WTC11 (cell line): ENCODE results near the gene PEX26. TPM values are rescaled to one million over a fixed set of nuclear protein-coding genes. Genes with fewer than 3 reads are reported as not detected.
A peak's percentile ranks its signal among the peaks of the same experiment; 100 is the strongest.
"Not testable (repeated sequence)": the region's sequence is repeated elsewhere in the genome, so short reads cannot be mapped to it uniquely, and the experiment has no call there.

Experiments used
- ATAC-seq: fragments of 200-7000 bp; cut with Tn5 transposase; 2 replicates; pipeline ENCODE4 v1.10.0; 2021; ENCODE audit warnings: mild to moderate bottlenecking, moderate library complexity
- CTCF ChIA-PET: fragments of 300-600 bp; sonication (Branson Sonifier 250); formaldehyde crosslinking; loops from one replicate; lab custom pipeline; 2021; ENCODE audit warnings: antibody characterized with exemption; lab: Charles Lee
- POLR2A ChIA-PET: fragments of 350-600 bp; sonication (Branson Sonifier 250); formaldehyde crosslinking; loops from one replicate; lab custom pipeline; 2021; ENCODE audit warnings: antibody characterized with exemption; lab: Charles Lee
- DNase-seq: peaks from one replicate; pipeline ENCODE4 v3.0.0; 2021; ENCODE audit warnings: low spot score
- H3K27ac Mint-ChIP-seq: 2 replicates; pipeline ENCODE4 v1.8.0; 2021; ENCODE audit warnings: mixed read lengths
- H3K27me3 Mint-ChIP-seq: 2 replicates; pipeline ENCODE4 v1.8.0; 2021; ENCODE audit warnings: low read depth, mild to moderate bottlenecking, moderate library complexity, mixed read lengths
- H3K36me3 Mint-ChIP-seq: 2 replicates; pipeline ENCODE4 v1.8.0; 2021; ENCODE audit warnings: mixed read lengths
- H3K4me1 Mint-ChIP-seq: 2 replicates; pipeline ENCODE4 v1.8.0; 2022; ENCODE audit warnings: mixed read lengths
- H3K4me3 Mint-ChIP-seq: 2 replicates; pipeline ENCODE4 v1.8.0; 2021; ENCODE audit warnings: mild to moderate bottlenecking, moderate library complexity, mixed read lengths
- H3K9me3 Mint-ChIP-seq: 2 replicates; pipeline ENCODE4 v1.8.0; 2021; ENCODE audit warnings: mixed read lengths
- AR ChIP-seq: fragments of 250-450 bp; sonication (Bioruptor Pico); IDR thresholded peaks from 2 replicates; pipeline ENCODE4 v1.9.0; 2021; ENCODE audit warnings: mild to moderate bottlenecking
- CREM ChIP-seq: sonication (generic); formaldehyde crosslinking; IDR thresholded peaks from 2 replicates; pipeline ENCODE4 v1.8.1; 2022; ENCODE audit warnings: mild to moderate bottlenecking, missing genetic modification reagents, moderate library complexity
- CTCF ChIP-seq: fragments of 200-600 bp; IDR thresholded peaks from 2 replicates; pipeline ENCODE4 v1.8.0; 2022; ENCODE audit warnings: antibody characterized with exemption
- E2F4 ChIP-seq: sonication (generic); formaldehyde crosslinking; IDR thresholded peaks from 2 replicates; pipeline ENCODE4 v1.8.1; 2022; ENCODE audit warnings: low read depth, mild to moderate bottlenecking, moderate library complexity, missing genetic modification reagents, borderline replicate concordance
- E2F5 ChIP-seq: sonication (generic); formaldehyde crosslinking; IDR thresholded peaks from 2 replicates; pipeline ENCODE4 v1.8.1; 2022; ENCODE audit warnings: mild to moderate bottlenecking, moderate library complexity, missing genetic modification reagents
- ELF4 ChIP-seq: sonication (generic); formaldehyde crosslinking; IDR thresholded peaks from 2 replicates; pipeline ENCODE4 v1.8.1; 2022; ENCODE audit warnings: low read depth, mild to moderate bottlenecking, moderate library complexity, missing genetic modification reagents
- EMX1 ChIP-seq: fragments of 250-450 bp; sonication (Bioruptor Pico); IDR thresholded peaks from 2 replicates; pipeline ENCODE4 v1.8.0; 2021; ENCODE audit warnings: mild to moderate bottlenecking
- FOXK1 ChIP-seq: sonication (generic); formaldehyde crosslinking; IDR thresholded peaks from 2 replicates; pipeline ENCODE4 v1.8.0; 2022; ENCODE audit warnings: mild to moderate bottlenecking, moderate library complexity, missing genetic modification reagents
- OVOL2 ChIP-seq: fragments of 250-450 bp; sonication (Bioruptor Pico); IDR thresholded peaks from 2 replicates; pipeline ENCODE4 v1.9.0; 2021; ENCODE audit warnings: mild to moderate bottlenecking, borderline replicate concordance
- PRRX2 ChIP-seq: fragments of 250-450 bp; sonication (Bioruptor Pico); IDR thresholded peaks from 2 replicates; pipeline ENCODE4 v1.8.0; 2021; ENCODE audit warnings: mild to moderate bottlenecking
- RORB ChIP-seq: fragments of 250-450 bp; sonication (Bioruptor Pico); IDR thresholded peaks from 2 replicates; pipeline ENCODE4 v1.9.0; 2021; ENCODE audit warnings: mild to moderate bottlenecking
- TEAD4 ChIP-seq: sonication (generic); formaldehyde crosslinking; IDR thresholded peaks from 2 replicates; pipeline ENCODE4 v1.8.0; 2022; ENCODE audit warnings: mild to moderate bottlenecking, missing genetic modification reagents
- ZNF219 ChIP-seq: sonication (generic); formaldehyde crosslinking; IDR thresholded peaks from 2 replicates; pipeline ENCODE4 v1.8.0; 2023; ENCODE audit warnings: missing genetic modification reagents, mild to moderate bottlenecking, borderline replicate concordance
- ZNF416 ChIP-seq: fragments of 250-450 bp; sonication (Bioruptor Pico); IDR thresholded peaks from 2 replicates; pipeline ENCODE4 v1.9.0; 2021; ENCODE audit warnings: mild to moderate bottlenecking, inconsistent platforms
- total RNA-seq: library from RNA; stranded (reverse); gene quantifications from 3 replicates; pipeline ENCODE4 v1.2.3, GENCODE V29; 2021
- TF ChIP-seq, protein P1 (sequence below): sonication (generic); formaldehyde crosslinking; IDR thresholded peaks from 2 replicates; pipeline ENCODE4 v1.8.1; 2023; ENCODE audit warnings: mild to moderate bottlenecking, missing genetic modification reagents, borderline replicate concordance
- TF ChIP-seq, protein P2 (sequence below): sonication (generic); formaldehyde crosslinking; conservative IDR thresholded peaks from 2 replicates; pipeline ENCODE4 v1.8.1; 2023; ENCODE audit warnings: mild to moderate bottlenecking, low read depth, missing genetic modification reagents, moderate library complexity

Gene PEX26
- total RNA-seq, 1 experiment from 2014 or later: 52.3 TPM

DNA sequence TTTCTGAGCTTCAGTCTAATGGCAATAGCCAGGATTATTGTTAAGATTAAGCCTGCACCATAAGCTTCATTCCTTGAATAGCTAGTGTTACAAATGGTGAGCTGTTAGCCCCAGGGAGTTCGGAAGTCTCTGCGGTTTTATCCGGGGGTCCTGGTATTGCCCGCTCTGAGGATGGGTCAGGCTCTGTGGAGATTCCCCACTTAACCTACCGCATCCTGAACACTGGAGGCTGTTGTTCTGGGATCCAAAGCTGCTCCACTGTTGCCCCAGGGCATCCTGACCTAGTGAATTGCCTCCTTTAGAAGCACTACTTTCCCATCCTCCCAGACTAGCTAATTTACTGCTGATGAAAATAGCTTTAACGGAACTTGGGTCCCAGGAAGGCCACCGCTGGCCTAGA lies 14.5 kb upstream of the PEX26 start:
- no peaks in the 10 kb centered on the region for H3K4me1 Mint-ChIP-seq

DNA sequence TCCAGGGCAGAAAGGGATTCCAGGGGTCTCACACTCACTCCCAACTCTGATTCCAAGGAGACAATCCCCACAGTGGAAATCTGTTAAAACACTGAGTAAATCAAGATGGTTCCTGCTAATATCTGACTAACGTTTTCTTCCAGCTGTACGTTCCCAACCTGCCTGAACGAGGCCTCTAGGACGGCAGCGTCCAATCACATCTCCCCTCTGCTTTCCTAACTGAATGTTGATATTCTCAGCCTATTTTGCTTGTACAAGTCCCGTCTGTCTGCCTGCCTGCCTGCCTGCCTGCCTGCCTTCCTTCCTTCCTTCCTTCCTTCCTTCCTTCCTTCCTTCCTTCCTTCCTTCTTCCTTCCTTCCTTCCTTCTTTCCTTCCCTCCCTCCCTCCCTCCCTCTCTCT lies 14.1 kb upstream of the PEX26 start:
- H3K27me3 Mint-ChIP-seq, ATAC-seq, H3K9me3 Mint-ChIP-seq, POLR2A ChIA-PET, DNase-seq, H3K36me3 Mint-ChIP-seq, H3K4me1 Mint-ChIP-seq, H3K4me3 Mint-ChIP-seq, H3K27ac Mint-ChIP-seq: not testable (repeated sequence)
- CTCF ChIA-PET: interaction anchor here (0.6 to 1.7 kb wide), 4 partner anchors 172 to 321 kb away, joined by 3 to 6 read pairs (median 4); no protein-coding TSS in a partner anchor

More for the DNA sequence above, 14.5 kb upstream of the PEX26 start:
- POLR2A ChIA-PET: no interaction called here
- no peak for TF ChIP-seq ELF4 (CRISPR knock-in tag)
- TF ChIP-seq EMX1 (CRISPR knock-in tag): no peak
- TF ChIP-seq ZNF416 (CRISPR knock-in tag): no peak
- no peak for TF ChIP-seq RORB
- no peak for TF ChIP-seq ZNF219 (CRISPR knock-in tag)
- TF ChIP-seq E2F5: no peak
- no peak for TF ChIP-seq PRRX2
- Mint-ChIP-seq H3K9me3 (no peaks in the 10 kb centered on the region), H3K27me3 (peaks cover 3% of the 10 kb centered on the region), H3K36me3 (no peaks in the 10 kb centered on the region), H3K4me3 (no peak overlapping the region), H3K27ac (no peak overlapping the region)
- CTCF ChIA-PET: interaction anchor here (1.1 to 1.7 kb wide), 3 partner anchors 174 to 321 kb away, joined by 3 to 6 read pairs (median 3); no protein-coding TSS in a partner anchor
- no peak for DNase-seq
- ATAC-seq: no peak

- no peaks in the 10 kb centered on the region for H3K36me3 Mint-ChIP-seq
- H3K4me1 Mint-ChIP-seq: no peaks in the 10 kb centered on the region
- no peak overlapping the region for H3K27ac Mint-ChIP-seq
- ATAC-seq: no peak
- DNase-seq: no peak
- TF ChIP-seq AR (CRISPR knock-in tag) (no peak), FOXK1 (no peak), E2F4 (CRISPR knock-in tag) (no peak)
- no peaks in the 10 kb centered on the region for H3K9me3 Mint-ChIP-seq
- ChIA-PET CTCF (interaction anchor here (0.8 to 1.9 kb wide), 10 partner anchors 11 to 322 kb away, joined by 3 to 15 read pairs (median 4); partner anchors contain the start of gene PEX26), POLR2A (no interaction called here)
- no peak overlapping the region for H3K4me3 Mint-ChIP-seq
- peaks cover 3% of the 10 kb centered on the region for H3K27me3 Mint-ChIP-seq
Observed at GRCh38 chr22:18064636-18065035, 13.2 kb upstream of the PEX26 start.

DNA sequence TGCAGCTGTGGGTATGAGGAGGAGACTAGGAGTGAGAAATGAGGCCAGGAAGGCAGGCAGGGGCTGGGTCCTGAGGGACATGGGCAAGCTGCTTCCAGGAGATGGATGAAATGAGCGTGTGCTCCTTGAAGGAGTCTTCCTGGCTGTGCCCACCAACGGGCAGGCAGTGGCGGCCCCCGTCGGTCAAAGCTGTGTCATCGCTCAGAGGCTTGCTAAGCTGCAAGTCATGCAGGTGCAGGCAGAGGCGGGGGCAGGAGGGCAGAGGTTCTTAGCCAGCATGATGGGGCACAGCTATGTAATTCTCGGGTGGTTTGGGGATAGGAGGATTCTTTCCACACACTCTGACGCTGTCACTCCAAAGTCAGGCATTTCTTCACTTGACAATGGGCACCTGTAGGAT lies 12.5 kb upstream of the PEX26 start:
- Mint-ChIP-seq H3K4me1 (no peaks in the 10 kb centered on the region), H3K36me3 (no peaks in the 10 kb centered on the region), H3K27ac (no peak overlapping the region), H3K27me3 (peaks cover 3% of the 10 kb centered on the region), H3K4me3 (no peak overlapping the region), H3K9me3 (no peaks in the 10 kb centered on the region)
- TF ChIP-seq, protein P1, sequence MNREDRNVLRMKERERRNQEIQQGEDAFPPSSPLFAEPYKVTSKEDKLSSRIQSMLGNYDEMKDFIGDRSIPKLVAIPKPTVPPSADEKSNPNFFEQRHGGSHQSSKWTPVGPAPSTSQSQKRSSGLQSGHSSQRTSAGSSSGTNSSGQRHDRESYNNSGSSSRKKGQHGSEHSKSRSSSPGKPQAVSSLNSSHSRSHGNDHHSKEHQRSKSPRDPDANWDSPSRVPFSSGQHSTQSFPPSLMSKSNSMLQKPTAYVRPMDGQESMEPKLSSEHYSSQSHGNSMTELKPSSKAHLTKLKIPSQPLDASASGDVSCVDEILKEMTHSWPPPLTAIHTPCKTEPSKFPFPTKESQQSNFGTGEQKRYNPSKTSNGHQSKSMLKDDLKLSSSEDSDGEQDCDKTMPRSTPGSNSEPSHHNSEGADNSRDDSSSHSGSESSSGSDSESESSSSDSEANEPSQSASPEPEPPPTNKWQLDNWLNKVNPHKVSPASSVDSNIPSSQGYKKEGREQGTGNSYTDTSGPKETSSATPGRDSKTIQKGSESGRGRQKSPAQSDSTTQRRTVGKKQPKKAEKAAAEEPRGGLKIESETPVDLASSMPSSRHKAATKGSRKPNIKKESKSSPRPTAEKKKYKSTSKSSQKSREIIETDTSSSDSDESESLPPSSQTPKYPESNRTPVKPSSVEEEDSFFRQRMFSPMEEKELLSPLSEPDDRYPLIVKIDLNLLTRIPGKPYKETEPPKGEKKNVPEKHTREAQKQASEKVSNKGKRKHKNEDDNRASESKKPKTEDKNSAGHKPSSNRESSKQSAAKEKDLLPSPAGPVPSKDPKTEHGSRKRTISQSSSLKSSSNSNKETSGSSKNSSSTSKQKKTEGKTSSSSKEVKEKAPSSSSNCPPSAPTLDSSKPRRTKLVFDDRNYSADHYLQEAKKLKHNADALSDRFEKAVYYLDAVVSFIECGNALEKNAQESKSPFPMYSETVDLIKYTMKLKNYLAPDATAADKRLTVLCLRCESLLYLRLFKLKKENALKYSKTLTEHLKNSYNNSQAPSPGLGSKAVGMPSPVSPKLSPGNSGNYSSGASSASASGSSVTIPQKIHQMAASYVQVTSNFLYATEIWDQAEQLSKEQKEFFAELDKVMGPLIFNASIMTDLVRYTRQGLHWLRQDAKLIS (CRISPR knock-in tag): no peak
- TF ChIP-seq, protein P2, sequence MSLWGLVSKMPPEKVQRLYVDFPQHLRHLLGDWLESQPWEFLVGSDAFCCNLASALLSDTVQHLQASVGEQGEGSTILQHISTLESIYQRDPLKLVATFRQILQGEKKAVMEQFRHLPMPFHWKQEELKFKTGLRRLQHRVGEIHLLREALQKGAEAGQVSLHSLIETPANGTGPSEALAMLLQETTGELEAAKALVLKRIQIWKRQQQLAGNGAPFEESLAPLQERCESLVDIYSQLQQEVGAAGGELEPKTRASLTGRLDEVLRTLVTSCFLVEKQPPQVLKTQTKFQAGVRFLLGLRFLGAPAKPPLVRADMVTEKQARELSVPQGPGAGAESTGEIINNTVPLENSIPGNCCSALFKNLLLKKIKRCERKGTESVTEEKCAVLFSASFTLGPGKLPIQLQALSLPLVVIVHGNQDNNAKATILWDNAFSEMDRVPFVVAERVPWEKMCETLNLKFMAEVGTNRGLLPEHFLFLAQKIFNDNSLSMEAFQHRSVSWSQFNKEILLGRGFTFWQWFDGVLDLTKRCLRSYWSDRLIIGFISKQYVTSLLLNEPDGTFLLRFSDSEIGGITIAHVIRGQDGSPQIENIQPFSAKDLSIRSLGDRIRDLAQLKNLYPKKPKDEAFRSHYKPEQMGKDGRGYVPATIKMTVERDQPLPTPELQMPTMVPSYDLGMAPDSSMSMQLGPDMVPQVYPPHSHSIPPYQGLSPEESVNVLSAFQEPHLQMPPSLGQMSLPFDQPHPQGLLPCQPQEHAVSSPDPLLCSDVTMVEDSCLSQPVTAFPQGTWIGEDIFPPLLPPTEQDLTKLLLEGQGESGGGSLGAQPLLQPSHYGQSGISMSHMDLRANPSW (CRISPR knock-in tag): no peak
- no peak for TF ChIP-seq CTCF
- TF ChIP-seq TEAD4 (CRISPR knock-in tag): no peak
- no peak for TF ChIP-seq CREM (CRISPR knock-in tag)
- no peak for TF ChIP-seq OVOL2 (CRISPR knock-in tag)
- ATAC-seq (peak; percentile 71), DNase-seq (peak; percentile 55)
- CTCF ChIA-PET: interaction anchor here (0.7 to 1.9 kb wide), 12 partner anchors 11 to 322 kb away, joined by 3 to 15 read pairs (median 3); partner anchors contain the start of gene PEX26
- POLR2A ChIA-PET: no interaction called here
